Esophagus squamous epithelium (tissue), 5 donors: Measurements from ENCODE around the gene DTNB. TPM values are rescaled to one million over a fixed set of nuclear protein-coding genes. Genes with fewer than 3 reads are reported as not detected.

ENCODE experiments used
- DNase-seq: peaks from one replicate; lab custom pipeline; 2025; lab: John Stamatoyannopoulos, UW
- H3K27ac ChIP-seq, 4 donors: fragments of 200-600 bp; sonication (generic); one replicate each; pipeline ENCODE4 v1.5.1; 2016 to 2019; ENCODE audit warnings: mild to moderate bottlenecking in 1 of 4
- H3K27me3 ChIP-seq, 4 donors: fragments of 200-600 bp; sonication (generic); 1 replicate in 3 of 4; 2 replicates in 1 of 4; pipeline versions ENCODE4 v1.5.1 to v1.6.0; 2017 to 2021; ENCODE audit warnings: antibody characterized with exemption in 1 of 4
- H3K36me3 ChIP-seq, 3 donors: fragments of 200-600 bp; sonication (generic); one replicate each; pipeline ENCODE4 v1.5.1; 2016 to 2019
- H3K4me1 ChIP-seq, 3 donors: fragments of 200-600 bp; sonication (generic); one replicate each; pipeline ENCODE4 v1.5.1; 2017 to 2019
- H3K4me3 ChIP-seq, 4 donors: fragments of 200-600 bp; sonication (generic); 1 replicate in 3 of 4; 2 replicates in 1 of 4; pipeline ENCODE4 v1.5.1; 2016 to 2019; ENCODE audit warnings: mild to moderate bottlenecking in 2 of 4, moderate library complexity in 1 of 4
- H3K9me3 ChIP-seq, 3 donors: fragments of 200-600 bp; sonication (generic); one replicate each; pipeline ENCODE4 v1.5.1; 2016 to 2019
- POLR2A ChIP-seq, 4 donors: fragments of 450-650 bp; IDR thresholded peaks; one replicate each; pipeline ENCODE4 v1.6.1; 2017; ENCODE audit warnings: antibody characterized with exemption in 4 of 4, mild to moderate bottlenecking in 4 of 4, moderate library complexity in 3 of 4
- WGBS, 2 donors: methylation state at CpG; one replicate each; pipeline ENCODE4 v1.1.5; 2018; 5-methylcytosine and 5-hydroxymethylcytosine counted together
- intact Hi-C: fragments of 100-400 bp; cut with DNase I; formaldehyde crosslinking; loops from one replicate; pipeline ENCODE4 v1.15.0; 2022
- total RNA-seq, 4 donors: library from RNA; depleted of rRNA; stranded (reverse); fragments of >200 nt; gene quantifications; one replicate each; pipeline ENCODE4 v1.1.0, GENCODE V29; 2016
- TF ChIP-seq, protein P1 (sequence below), 6 experiments: fragments of 450-650 bp in 4 of 6; fragments of 200-600 bp in 2 of 6; sonication (generic) in 2 of 6; IDR thresholded peaks; one replicate each; pipeline ENCODE4 v1.5.1; 2016 to 2019; ENCODE audit warnings: antibody characterized with exemption in 6 of 6, mild to moderate bottlenecking in 4 of 6, moderate library complexity in 4 of 6
- donor health status: DM: yes; HTN: yes; CAD: no.

Gene DTNB
- total RNA-seq, 4 donors from 2014 or later: 7.8 to 17.2 (median 9.6) TPM

DNA sequence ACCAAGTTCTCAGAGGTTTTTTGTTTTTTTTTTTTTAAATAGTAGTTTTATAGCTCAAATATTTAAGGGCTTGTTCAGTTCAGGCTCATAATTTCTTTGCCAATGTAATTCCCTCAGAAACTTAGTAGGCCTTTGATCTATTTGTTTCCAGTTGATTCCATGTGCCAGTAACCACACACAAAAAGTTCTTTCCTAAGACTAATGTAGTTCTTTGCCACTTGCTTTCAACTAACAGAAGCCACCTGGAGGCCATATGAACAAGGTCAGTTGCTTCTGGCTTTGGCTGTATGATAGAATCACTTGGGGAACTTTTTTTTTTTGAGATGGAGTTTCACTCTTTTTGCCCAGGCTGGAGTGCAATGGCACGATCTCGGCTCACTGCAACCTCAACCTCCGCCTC, 100.7 kb downstream of the DTNB start:
- H3K36me3 ChIP-seq: peaks cover 0 to 25% (median 0%) of the 10 kb centered on the region in 3 donors
- 93 to 97% methylated on average over 3 of the region's 3 CpGs for WGBS, 2 donors
- no peaks in the 10 kb centered on the region for H3K27me3 ChIP-seq
- no peaks in the 10 kb centered on the region for H3K4me1 ChIP-seq
- H3K4me3 ChIP-seq: no peak overlapping the region
- no peak overlapping the region for H3K27ac ChIP-seq
- DNase-seq: no peak
- intact Hi-C loops: no loop called here
- no peak for TF ChIP-seq POLR2A (IDR thresholded peaks at IDR 0.05)
- TF ChIP-seq, protein P1, sequence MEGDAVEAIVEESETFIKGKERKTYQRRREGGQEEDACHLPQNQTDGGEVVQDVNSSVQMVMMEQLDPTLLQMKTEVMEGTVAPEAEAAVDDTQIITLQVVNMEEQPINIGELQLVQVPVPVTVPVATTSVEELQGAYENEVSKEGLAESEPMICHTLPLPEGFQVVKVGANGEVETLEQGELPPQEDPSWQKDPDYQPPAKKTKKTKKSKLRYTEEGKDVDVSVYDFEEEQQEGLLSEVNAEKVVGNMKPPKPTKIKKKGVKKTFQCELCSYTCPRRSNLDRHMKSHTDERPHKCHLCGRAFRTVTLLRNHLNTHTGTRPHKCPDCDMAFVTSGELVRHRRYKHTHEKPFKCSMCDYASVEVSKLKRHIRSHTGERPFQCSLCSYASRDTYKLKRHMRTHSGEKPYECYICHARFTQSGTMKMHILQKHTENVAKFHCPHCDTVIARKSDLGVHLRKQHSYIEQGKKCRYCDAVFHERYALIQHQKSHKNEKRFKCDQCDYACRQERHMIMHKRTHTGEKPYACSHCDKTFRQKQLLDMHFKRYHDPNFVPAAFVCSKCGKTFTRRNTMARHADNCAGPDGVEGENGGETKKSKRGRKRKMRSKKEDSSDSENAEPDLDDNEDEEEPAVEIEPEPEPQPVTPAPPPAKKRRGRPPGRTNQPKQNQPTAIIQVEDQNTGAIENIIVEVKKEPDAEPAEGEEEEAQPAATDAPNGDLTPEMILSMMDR (IDR thresholded peaks at IDR 0.05): no peak
- H3K9me3 ChIP-seq: no peaks in the 10 kb centered on the region

DNA sequence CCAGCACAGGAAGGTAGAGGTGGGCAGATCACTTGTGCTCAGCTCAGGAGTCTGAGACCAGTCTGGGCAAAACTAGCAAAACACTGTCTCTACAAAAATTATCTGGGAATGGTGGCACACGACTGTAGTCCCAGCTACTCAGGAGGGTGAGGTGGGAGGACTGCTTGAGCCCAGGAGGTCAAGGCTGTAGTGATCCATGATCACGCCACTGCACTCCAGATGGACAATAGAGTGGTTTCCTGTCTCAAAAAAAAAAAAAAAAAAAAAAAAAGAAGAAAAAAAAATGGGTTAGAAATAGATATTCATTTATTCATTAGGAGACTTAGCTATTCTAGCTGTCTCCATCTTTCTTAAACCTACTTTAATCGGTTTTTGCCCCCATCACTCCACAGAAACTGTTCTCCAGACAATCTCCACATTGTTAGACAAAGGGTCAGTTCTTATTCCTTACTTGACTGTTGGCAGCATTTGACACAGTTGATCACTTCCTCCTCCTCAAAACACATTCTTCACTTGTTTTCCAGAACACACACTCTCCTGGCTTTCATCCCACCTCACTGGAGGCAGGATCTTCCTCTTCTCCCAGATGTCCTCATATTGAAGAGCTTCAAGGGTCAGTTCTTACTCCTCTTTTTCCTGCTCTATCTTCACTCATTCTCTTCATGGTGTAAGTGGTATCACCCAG, 103.1 kb downstream of the DTNB start:
- intact Hi-C loops: no loop called here
- no peaks in the 10 kb centered on the region for H3K27me3 ChIP-seq
- 69 to 85% methylated on average over 3 of the region's 3 CpGs for WGBS, 2 donors
- no peaks in the 10 kb centered on the region for H3K4me1 ChIP-seq
- H3K27ac ChIP-seq: no peak overlapping the region
- no peaks in the 10 kb centered on the region for H3K9me3 ChIP-seq
- no peak overlapping the region for H3K4me3 ChIP-seq
- H3K36me3 ChIP-seq: peaks cover 0 to 14% (median 0%) of the 10 kb centered on the region in 3 donors
- DNase-seq: no peak
- TF ChIP-seq POLR2A (IDR thresholded peaks at IDR 0.05): no peak
- TF ChIP-seq, protein P1 (IDR thresholded peaks at IDR 0.05): no peak

DNA sequence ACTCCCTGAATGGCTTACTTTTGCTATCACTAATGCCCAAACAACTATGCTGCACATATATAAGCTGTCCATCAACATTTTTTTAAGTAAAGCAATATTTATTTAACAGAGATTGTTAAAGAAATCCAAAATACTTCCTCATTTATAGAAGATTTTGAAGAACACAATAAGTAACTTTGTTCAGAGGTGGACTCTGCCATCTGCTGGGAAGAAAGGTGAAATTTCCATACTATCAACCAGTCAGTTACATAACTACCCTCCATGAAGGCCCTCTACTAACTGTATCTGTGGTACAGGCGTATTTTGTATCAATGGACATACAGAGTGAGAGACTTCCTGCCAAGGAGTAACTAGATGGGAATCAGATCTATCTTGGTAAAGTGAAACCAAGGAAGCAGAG, 106.0 kb downstream of the DTNB start:
- Histone ChIP-seq H3K9me3 (no peaks in the 10 kb centered on the region), H3K27me3 (no peaks in the 10 kb centered on the region), H3K4me3 (no peak overlapping the region), H3K4me1 (no peaks in the 10 kb centered on the region), H3K27ac (no peak overlapping the region), H3K36me3 (peaks cover 0 to 5% (median 0%) of the 10 kb centered on the region in 3 donors)
- intact Hi-C loops: no loop called here
- DNase-seq: no peak
- WGBS, 2 donors: 79 to 80% methylated on average over 1 of the region's 1 CpG
- TF ChIP-seq POLR2A (IDR thresholded peaks at IDR 0.05): no peak
- TF ChIP-seq, protein P1 (IDR thresholded peaks at IDR 0.05): peak in 4 of 6 experiments; percentile 24 to 53 (median 35)

DNA sequence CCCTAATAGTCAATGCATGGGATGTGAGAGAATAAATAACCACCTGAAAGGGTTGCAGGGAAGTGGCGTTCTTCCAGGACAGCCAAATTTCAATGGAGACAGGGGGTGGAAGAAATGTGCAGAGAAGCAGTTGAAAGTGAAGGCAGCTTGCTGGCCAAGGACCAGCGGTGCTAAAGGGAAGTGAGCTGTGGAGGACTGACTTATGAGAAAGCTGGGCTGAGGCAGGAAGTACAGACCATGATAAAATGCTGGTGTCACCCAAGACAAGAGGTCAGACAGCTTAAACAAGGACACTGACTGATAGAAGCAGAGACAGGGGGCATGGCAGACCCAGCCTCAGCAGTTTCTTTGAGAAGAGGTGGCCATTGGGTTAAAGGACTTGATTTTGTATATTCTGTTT, 106.7 kb downstream of the DTNB start:
- Histone ChIP-seq H3K4me3 (no peak overlapping the region), H3K4me1 (no peaks in the 10 kb centered on the region), H3K27ac (no peak overlapping the region), H3K9me3 (no peaks in the 10 kb centered on the region), H3K27me3 (no peaks in the 10 kb centered on the region), H3K36me3 (peaks cover 0 to 5% (median 0%) of the 10 kb centered on the region in 3 donors)
- 59 to 68% methylated on average over 2 of the region's 2 CpGs for WGBS, 2 donors
- TF ChIP-seq, protein P1 (IDR thresholded peaks at IDR 0.05): no peak
- TF ChIP-seq POLR2A (IDR thresholded peaks at IDR 0.05): no peak
- intact Hi-C loops: no loop called here
- DNase-seq: no peak

DNA sequence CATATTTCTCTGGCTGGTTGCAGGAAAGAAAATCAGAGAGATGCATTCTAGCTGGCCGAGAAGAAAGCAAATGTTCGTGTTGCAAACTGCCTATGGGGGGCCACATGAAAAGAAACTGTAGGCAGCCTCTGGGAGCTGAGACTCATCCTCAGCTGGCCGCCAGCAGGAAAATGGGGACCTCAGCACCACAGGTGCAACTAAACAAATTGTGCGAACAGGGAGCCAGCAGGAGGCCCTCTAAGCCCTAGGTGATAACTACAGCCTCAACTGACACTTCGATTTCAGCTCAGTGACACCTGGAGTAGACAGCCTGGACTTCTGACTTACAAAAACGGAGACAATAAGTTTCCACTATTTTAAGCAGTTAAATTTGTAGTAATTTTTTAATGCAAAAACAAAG, 107.3 kb downstream of the DTNB start:
- Histone ChIP-seq H3K27me3 (no peaks in the 10 kb centered on the region), H3K4me1 (no peaks in the 10 kb centered on the region), H3K4me3 (no peak overlapping the region), H3K27ac (no peak overlapping the region), H3K9me3 (no peaks in the 10 kb centered on the region), H3K36me3 (peaks cover 0 to 5% (median 0%) of the 10 kb centered on the region in 3 donors)
- no peak for TF ChIP-seq POLR2A (IDR thresholded peaks at IDR 0.05)
- intact Hi-C loops: no loop called here
- no peak for DNase-seq
- 94% methylated on average over 6 of the region's 6 CpGs for WGBS, 2 donors
